ENCODE measurements around the gene TNP1.

Gene TNP1

GRCh38 chr2:216838151-216838550, 21.7 kb downstream of the TNP1 start:
- no peak for DNase-seq (ENCODE audit: low spot score)

GRCh38 chr2:216837740-216838139, 22.1 kb downstream of the TNP1 start:
- no peak for DNase-seq (ENCODE audit: low spot score)

- DNase-seq (ENCODE audit: low spot score) = no peak
Measured at GRCh38 chr2:216833061-216833460, 26.8 kb downstream of the TNP1 start.

GRCh38 chr2:216830346-216830745, 29.5 kb downstream of the TNP1 start:
- no peak for DNase-seq (ENCODE audit: low spot score)

- peak; percentile 69 for DNase-seq (ENCODE audit: low spot score)
Measured at GRCh38 chr2:216829533-216829932, 30.3 kb downstream of the TNP1 start.

GRCh38 chr2:216827073-216827720, 32.7 kb downstream of the TNP1 start:
- DNase-seq (ENCODE audit: low spot score) = peak; percentile 54

- DNase-seq (ENCODE audit: low spot score) = no peak
Measured at GRCh38 chr2:216822470-216822869, 37.4 kb downstream of the TNP1 start.

GRCh38 chr2:216820709-216821108, 39.2 kb downstream of the TNP1 start:
- DNase-seq (ENCODE audit: low spot score) = no peak

- no peak for DNase-seq (ENCODE audit: low spot score)
Measured at GRCh38 chr2:216819766-216820165, 40.1 kb downstream of the TNP1 start.

- no peak for DNase-seq (ENCODE audit: low spot score)
Measured at GRCh38 chr2:216819055-216819454, 40.8 kb downstream of the TNP1 start.

- DNase-seq (ENCODE audit: low spot score) = no peak
Measured at GRCh38 chr2:216810399-216811160, 49.3 kb downstream of the TNP1 start.
